ENCODE data around the gene TMEM170A. TPM values are rescaled to one million over a fixed set of nuclear protein-coding genes. Genes with fewer than 3 reads are reported as not detected.

TMEM170A gene
- total and polyA plus RNA-seq, 2 experiments from 2014 or later, result 11.9 to 12.6 TPM

DNA sequence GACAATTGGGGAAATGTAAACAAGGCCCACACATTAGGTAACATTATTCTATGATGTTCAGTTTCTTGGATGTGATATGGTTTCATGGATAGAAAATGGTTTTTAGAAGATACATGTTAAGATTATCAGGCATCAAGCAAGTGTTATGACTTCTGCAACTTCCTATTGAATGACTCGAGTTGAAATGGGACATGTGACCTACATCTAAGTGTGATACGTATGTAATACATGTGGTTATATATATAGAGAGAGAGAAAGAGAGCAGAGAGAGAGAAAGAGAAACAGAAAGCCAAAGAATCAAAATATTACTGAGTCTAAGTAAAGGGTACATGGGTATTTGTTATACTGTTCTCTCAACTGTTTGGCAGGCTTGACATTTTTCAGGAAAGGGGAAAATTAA is 1.7 kb downstream of the TMEM170A start:
- TF ChIP-seq EZH2phosphoT487 (IDR thresholded peaks at IDR 0.05; ENCODE audit: insufficient read depth, low read depth) (no peak), EZH2 (IDR thresholded peaks at IDR 0.05; ENCODE audit: insufficient read depth, poor library complexity, severe bottlenecking) (no peak)
- Histone ChIP-seq H3K27ac (no peak overlapping the region), H3K4me3 (peak overlapping the region; percentile 85), H3K36me3 (ENCODE audit: low read depth) (no peaks in the 10 kb centered on the region), H3K4me2 (ENCODE audit: unreplicated experiment) (peak overlapping the region; percentile 98), H2AFZ (no peak overlapping the region), H3K79me2 (ENCODE audit: insufficient read depth) (peaks cover 64% of the 10 kb centered on the region), H3F3A (ENCODE audit: insufficient read depth) (no peaks in the 10 kb centered on the region), H3K4me1 (ENCODE audit: insufficient read depth) (no peaks in the 10 kb centered on the region), H3K9me2 (ENCODE audit: insufficient read depth) (no peaks in the 10 kb centered on the region), H3K9me3 (ENCODE audit: low read depth) (no peaks in the 10 kb centered on the region), H3K9ac (peak overlapping the region; percentile 84; the same call in 1 of the 2 replicates), H4K20me1 (ENCODE audit: insufficient read depth) (no peaks in the 10 kb centered on the region; the same call in 1 of the 2 replicates), H3K27me3 (replicated peaks; ENCODE audit: insufficient read depth) (no peaks in the 10 kb centered on the region)
- in situ Hi-C loops (cut with MboI), result no loop called here
- 60 to 74% methylated on average over 2 of the region's 2 CpGs for WGBS, 2 experiments (ENCODE audit: low coverage in 1 of 2, low lambda C conversion rate in 2 of 2, missing lambda C conversion rate in 2 of 2)
- peak; percentile 32 for DNase-seq

DNA sequence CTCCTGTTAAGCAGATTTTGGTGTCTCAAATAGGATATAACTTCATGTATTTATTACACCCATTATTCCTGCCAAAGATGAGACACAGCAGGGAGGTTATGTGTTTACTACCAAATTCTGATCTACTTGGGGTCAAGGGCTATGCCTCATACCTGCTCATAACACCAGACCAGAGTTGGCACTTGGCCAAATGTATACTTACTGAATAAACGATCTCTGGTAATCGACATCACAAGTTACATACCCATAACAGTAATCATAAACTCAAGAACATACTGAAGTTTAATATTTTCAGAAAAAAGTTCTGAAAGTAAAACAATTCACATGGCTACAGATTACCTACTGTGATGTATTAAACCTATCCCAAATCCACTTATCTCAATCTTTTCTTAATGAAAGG is 2.9 kb downstream of the TMEM170A start:
- no peak for DNase-seq
- TF ChIP-seq EZH2 (IDR thresholded peaks at IDR 0.05; ENCODE audit: insufficient read depth, poor library complexity, severe bottlenecking) (no peak), EZH2phosphoT487 (IDR thresholded peaks at IDR 0.05; ENCODE audit: insufficient read depth, low read depth) (no peak)
- no peak overlapping the region for H3K4me2 ChIP-seq (ENCODE audit: unreplicated experiment)
- peaks cover 76% of the 10 kb centered on the region for H3K79me2 ChIP-seq (ENCODE audit: insufficient read depth)
- H3K27me3 ChIP-seq (replicated peaks; ENCODE audit: insufficient read depth), result no peaks in the 10 kb centered on the region
- H3K9me3 ChIP-seq (ENCODE audit: low read depth), result no peaks in the 10 kb centered on the region
- H4K20me1 ChIP-seq (ENCODE audit: insufficient read depth), result no peaks in the 10 kb centered on the region; the same call in 1 of the 2 replicates
- no peaks in the 10 kb centered on the region for H3K9me2 ChIP-seq (ENCODE audit: insufficient read depth)
- no peaks in the 10 kb centered on the region for H3K4me1 ChIP-seq (ENCODE audit: insufficient read depth)
- no peak overlapping the region for H3K4me3 ChIP-seq
- no peak overlapping the region for H3K9ac ChIP-seq
- H3K36me3 ChIP-seq (ENCODE audit: low read depth), result no peaks in the 10 kb centered on the region
- no peaks in the 10 kb centered on the region for H3F3A ChIP-seq (ENCODE audit: insufficient read depth)
- H3K27ac ChIP-seq, result no peak overlapping the region
- in situ Hi-C loops (cut with MboI), result no loop called here
- H2AFZ ChIP-seq, result no peak overlapping the region
- WGBS, 2 experiments (ENCODE audit: low coverage in 1 of 2, low lambda C conversion rate in 2 of 2, missing lambda C conversion rate in 2 of 2), result 84 to 87% methylated on average over 2 of the region's 2 CpGs

DNA sequence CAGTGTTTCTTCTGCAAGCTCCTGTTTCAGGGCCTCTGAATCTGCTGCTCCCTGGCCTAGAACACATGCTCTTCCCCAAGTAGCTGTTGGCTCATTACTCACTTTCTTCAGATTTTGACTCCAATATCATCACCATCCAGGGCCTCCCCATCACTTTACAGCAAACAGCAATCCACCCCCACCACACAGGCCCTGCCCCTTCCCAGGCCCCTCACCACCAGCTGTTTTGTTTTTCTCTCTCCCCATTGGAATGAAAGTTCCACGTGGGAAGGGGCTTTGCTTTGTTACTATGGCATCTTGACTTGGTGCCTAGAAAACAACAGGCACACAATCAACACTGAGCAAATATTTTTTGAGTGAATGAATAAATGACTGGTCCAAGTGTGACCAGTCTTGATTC is 4.0 kb downstream of the TMEM170A start:
- DNase-seq, result peak; percentile 17
- H4K20me1 ChIP-seq (ENCODE audit: insufficient read depth), result no peaks in the 10 kb centered on the region; the same call in 1 of the 2 replicates
- H3K4me3 ChIP-seq, result no peak overlapping the region
- peaks cover 85% of the 10 kb centered on the region for H3K79me2 ChIP-seq (ENCODE audit: insufficient read depth)
- H3F3A ChIP-seq (ENCODE audit: insufficient read depth), result no peaks in the 10 kb centered on the region
- H3K9me2 ChIP-seq (ENCODE audit: insufficient read depth), result no peaks in the 10 kb centered on the region
- H3K27me3 ChIP-seq (replicated peaks; ENCODE audit: insufficient read depth), result no peaks in the 10 kb centered on the region
- H3K4me1 ChIP-seq (ENCODE audit: insufficient read depth), result no peaks in the 10 kb centered on the region
- no peak for TF ChIP-seq EZH2phosphoT487 (IDR thresholded peaks at IDR 0.05; ENCODE audit: insufficient read depth, low read depth)
- in situ Hi-C loops (cut with MboI), result no loop called here
- no peak overlapping the region for H3K27ac ChIP-seq
- WGBS, 2 experiments (ENCODE audit: low coverage in 1 of 2, low lambda C conversion rate in 2 of 2, missing lambda C conversion rate in 2 of 2), result 7 to 21% methylated on average over 1 of the region's 1 CpG
- no peak overlapping the region for H2AFZ ChIP-seq
- H3K36me3 ChIP-seq (ENCODE audit: low read depth), result no peaks in the 10 kb centered on the region
- no peaks in the 10 kb centered on the region for H3K9me3 ChIP-seq (ENCODE audit: low read depth)
- H3K9ac ChIP-seq, result no peak overlapping the region
- no peak overlapping the region for H3K4me2 ChIP-seq (ENCODE audit: unreplicated experiment)

DNA sequence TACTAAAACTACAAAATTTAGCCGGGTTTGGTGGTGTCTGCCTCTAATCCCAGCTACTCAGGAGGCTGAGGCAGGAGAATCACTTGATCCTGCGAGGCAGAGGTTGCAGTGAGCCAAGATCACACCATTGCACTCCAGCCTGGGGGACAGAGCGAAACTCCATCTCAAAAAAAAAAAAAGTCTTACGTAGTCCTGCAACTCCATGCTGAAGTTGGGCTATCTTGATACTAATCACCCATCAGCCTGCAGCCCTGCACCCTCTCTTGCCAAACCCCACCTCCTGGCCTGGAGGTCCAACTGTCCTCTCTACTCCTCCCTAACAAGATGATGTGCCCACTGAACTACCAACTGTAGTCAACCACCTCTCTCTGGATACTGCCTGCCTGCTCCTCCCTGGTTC is 4.8 kb downstream of the TMEM170A start:
- Histone ChIP-seq H4K20me1 (ENCODE audit: insufficient read depth) (no peaks in the 10 kb centered on the region; the same call in 1 of the 2 replicates), H3K4me1 (ENCODE audit: insufficient read depth) (no peaks in the 10 kb centered on the region), H3F3A (ENCODE audit: insufficient read depth) (no peaks in the 10 kb centered on the region), H3K36me3 (ENCODE audit: low read depth) (no peaks in the 10 kb centered on the region), H3K27ac (no peak overlapping the region), H3K27me3 (replicated peaks; ENCODE audit: insufficient read depth) (no peaks in the 10 kb centered on the region), H3K4me2 (ENCODE audit: unreplicated experiment) (no peak overlapping the region), H3K79me2 (ENCODE audit: insufficient read depth) (peaks cover 93% of the 10 kb centered on the region), H3K9me2 (ENCODE audit: insufficient read depth) (no peaks in the 10 kb centered on the region), H2AFZ (no peak overlapping the region), H3K9ac (no peak overlapping the region), H3K4me3 (no peak overlapping the region), H3K9me3 (ENCODE audit: low read depth) (no peaks in the 10 kb centered on the region)
- TF ChIP-seq EZH2phosphoT487 (IDR thresholded peaks at IDR 0.05; ENCODE audit: insufficient read depth, low read depth) (no peak), EZH2 (IDR thresholded peaks at IDR 0.05; ENCODE audit: insufficient read depth, poor library complexity, severe bottlenecking) (no peak)
- WGBS, 2 experiments (ENCODE audit: low coverage in 1 of 2, low lambda C conversion rate in 2 of 2, missing lambda C conversion rate in 2 of 2), result 95 to 96% methylated on average over 4 of the region's 4 CpGs
- no peak for DNase-seq
- in situ Hi-C loops (cut with MboI), result no loop called here

DNA sequence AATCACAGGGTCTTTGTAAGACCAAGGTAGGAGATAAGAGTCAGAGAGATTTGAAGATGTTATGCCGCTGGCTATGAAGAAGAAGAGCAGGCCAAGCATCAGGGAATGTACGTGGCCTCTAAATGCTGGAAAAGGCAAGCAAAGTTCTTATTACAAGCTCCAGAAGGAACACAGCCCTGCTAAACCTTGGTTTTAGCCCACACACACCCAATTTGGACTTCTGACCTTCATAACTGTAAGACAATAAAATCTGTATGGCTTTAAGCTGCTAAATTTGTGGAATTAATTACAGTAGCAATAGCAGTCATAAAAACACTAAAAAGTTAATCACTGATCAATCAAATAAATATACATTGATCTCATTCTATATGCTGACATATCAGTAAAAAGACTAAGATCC is 6.0 kb downstream of the TMEM170A start:
- TF ChIP-seq EZH2phosphoT487 (IDR thresholded peaks at IDR 0.05; ENCODE audit: insufficient read depth, low read depth), result no peak
- no peak for TF ChIP-seq EZH2 (IDR thresholded peaks at IDR 0.05; ENCODE audit: insufficient read depth, poor library complexity, severe bottlenecking)
- peaks cover 98% of the 10 kb centered on the region for H3K79me2 ChIP-seq (ENCODE audit: insufficient read depth)
- no peak overlapping the region for H3K9ac ChIP-seq
- no peak overlapping the region for H3K27ac ChIP-seq
- H3K36me3 ChIP-seq (ENCODE audit: low read depth), result no peaks in the 10 kb centered on the region
- no peak overlapping the region for H3K4me3 ChIP-seq
- H3K4me1 ChIP-seq (ENCODE audit: insufficient read depth), result no peaks in the 10 kb centered on the region
- no peaks in the 10 kb centered on the region; the same call in 1 of the 2 replicates for H4K20me1 ChIP-seq (ENCODE audit: insufficient read depth)
- no peaks in the 10 kb centered on the region for H3K9me3 ChIP-seq (ENCODE audit: low read depth)
- 89 to 92% methylated on average over 2 of the region's 2 CpGs for WGBS, 2 experiments (ENCODE audit: low coverage in 1 of 2, low lambda C conversion rate in 2 of 2, missing lambda C conversion rate in 2 of 2)
- in situ Hi-C loops (cut with MboI), result no loop called here
- no peak for DNase-seq
- H3F3A ChIP-seq (ENCODE audit: insufficient read depth), result no peaks in the 10 kb centered on the region
- H2AFZ ChIP-seq, result no peak overlapping the region
- no peak overlapping the region for H3K4me2 ChIP-seq (ENCODE audit: unreplicated experiment)
- H3K9me2 ChIP-seq (ENCODE audit: insufficient read depth), result no peaks in the 10 kb centered on the region
- H3K27me3 ChIP-seq (replicated peaks; ENCODE audit: insufficient read depth), result no peaks in the 10 kb centered on the region

Data from GM23248 (cell line).